ENCODE data around the gene FMN1. TPM values are rescaled to one million over a fixed set of nuclear protein-coding genes. Genes with fewer than 3 reads are reported as not detected.

FMN1 gene
- total RNA-seq, 4 donors from 2014 or later, result 2.6 to 6.6 (median 4.2) TPM

- in situ Hi-C loops (cut with MboI; ENCODE audit: low sequenced_read_pairs in 4 of 4), result no loop called here
Observed at GRCh38 chr15:32802286-32802936, 392.1 kb downstream of the FMN1 start.

DNA sequence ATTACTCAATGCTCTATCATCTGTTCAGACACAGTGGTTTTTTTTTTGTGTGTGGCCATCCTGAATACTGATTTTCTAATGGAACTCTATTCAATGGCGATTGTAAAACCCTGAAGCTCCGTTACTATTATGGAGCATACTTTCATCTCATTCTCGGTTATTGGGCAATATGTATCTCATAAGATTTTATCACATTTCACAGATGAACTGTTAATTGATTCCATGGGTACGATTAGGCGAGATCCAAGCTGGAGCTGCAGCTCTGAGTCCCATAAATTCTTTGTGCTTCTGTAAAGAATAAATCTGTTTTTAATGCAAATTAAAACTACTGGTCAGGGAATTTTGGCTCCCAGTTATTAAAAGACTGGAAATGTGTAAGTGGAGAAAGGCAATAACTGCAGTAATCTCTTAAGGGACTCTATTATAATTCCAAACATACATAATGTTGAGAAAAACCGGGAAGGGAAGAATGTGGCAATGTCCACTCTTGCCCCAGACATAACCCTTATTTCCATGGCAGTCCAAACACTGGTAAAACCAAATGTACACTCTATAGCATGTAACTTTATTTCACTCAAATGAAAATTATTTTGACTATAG, 394.5 kb downstream of the FMN1 start:
- Histone ChIP-seq H3K4me3 (no peak overlapping the region), H3K27ac (no peak overlapping the region), H3K9me3 (no peaks in the 10 kb centered on the region), H3K27me3 (no peaks in the 10 kb centered on the region), H3K36me3 (no peaks in the 10 kb centered on the region), H3K4me1 (no peaks in the 10 kb centered on the region)
- no peak for TF ChIP-seq CTCF (IDR thresholded peaks at IDR 0.05 in 4 of 5, conservative IDR thresholded peaks at IDR 0.05 in 1 of 5)
- TF ChIP-seq POLR2A (IDR thresholded peaks at IDR 0.05), result no peak
- no peak for DNase-seq
- ATAC-seq, result no peak
- intact Hi-C loops (cut with DNase I; ENCODE audit: low total_unique reads) (no loop called here), in situ Hi-C loops (cut with MboI; ENCODE audit: low sequenced_read_pairs in 4 of 4) (no loop called here)

More at GRCh38 chr15:32802286-32802936, 392.1 kb downstream of the FMN1 start:
- intact Hi-C loops (cut with DNase I; ENCODE audit: low total_unique reads), result no loop called here
- no peak for DNase-seq
- no peaks in the 10 kb centered on the region for H3K27me3 ChIP-seq
- no peaks in the 10 kb centered on the region for H3K9me3 ChIP-seq
- H3K36me3 ChIP-seq, result no peaks in the 10 kb centered on the region
- ATAC-seq, result no peak
- H3K4me3 ChIP-seq, result no peak overlapping the region
- H3K27ac ChIP-seq, result no peak overlapping the region
- no peak for TF ChIP-seq POLR2A (IDR thresholded peaks at IDR 0.05)
- TF ChIP-seq CTCF (IDR thresholded peaks at IDR 0.05 in 4 of 5, conservative IDR thresholded peaks at IDR 0.05 in 1 of 5), result no peak
- H3K4me1 ChIP-seq, result no peaks in the 10 kb centered on the region

GRCh38 chr15:32796856-32797255, 397.7 kb downstream of the FMN1 start:
- H3K4me3 ChIP-seq, result no peak overlapping the region
- intact Hi-C loops (cut with DNase I; ENCODE audit: low total_unique reads) (no loop called here), in situ Hi-C loops (cut with MboI; ENCODE audit: low sequenced_read_pairs in 4 of 4) (no loop called here)
- H3K27ac ChIP-seq, result no peak overlapping the region
- H3K4me1 ChIP-seq, result no peaks in the 10 kb centered on the region
- no peak for ATAC-seq
- DNase-seq, result no peak
- no peak for TF ChIP-seq CTCF (IDR thresholded peaks at IDR 0.05 in 4 of 5, conservative IDR thresholded peaks at IDR 0.05 in 1 of 5)
- TF ChIP-seq POLR2A (IDR thresholded peaks at IDR 0.05), result no peak
- H3K27me3 ChIP-seq, result no peaks in the 10 kb centered on the region
- H3K9me3 ChIP-seq, result no peaks in the 10 kb centered on the region
- H3K36me3 ChIP-seq, result no peaks in the 10 kb centered on the region

- Histone ChIP-seq H3K36me3 (no peaks in the 10 kb centered on the region), H3K4me3 (no peak overlapping the region), H3K27me3 (no peaks in the 10 kb centered on the region), H3K9me3 (no peaks in the 10 kb centered on the region), H3K4me1 (no peaks in the 10 kb centered on the region), H3K27ac (no peak overlapping the region)
- in situ Hi-C loops (cut with MboI; ENCODE audit: low sequenced_read_pairs in 4 of 4) (no loop called here), intact Hi-C loops (cut with DNase I; ENCODE audit: low total_unique reads) (no loop called here)
- no peak for TF ChIP-seq POLR2A (IDR thresholded peaks at IDR 0.05)
- no peak for TF ChIP-seq CTCF (IDR thresholded peaks at IDR 0.05 in 4 of 5, conservative IDR thresholded peaks at IDR 0.05 in 1 of 5)
- ATAC-seq (no peak), DNase-seq (no peak)
Observed at GRCh38 chr15:32794973-32795372, 399.5 kb downstream of the FMN1 start.

All from gastrocnemius medialis (tissue), 4 donors.